Activated CD8-positive, alpha-beta T cell treated with anti-CD3 and anti-CD28 coated beads for 36 hours (primary cell): ENCODE results near the gene DMBT1. TPM values are rescaled to one million over a fixed set of nuclear protein-coding genes. Genes with fewer than 3 reads are reported as not detected.

Experiments
- ATAC-seq: fragments of 200-7000 bp; cut with Tn5 transposase; one replicate; pipeline ENCODE4 v1.10.0; 2021; ENCODE audit warnings: mild to moderate bottlenecking, moderate library complexity
- CTCF ChIA-PET: fragments of 350-600 bp; sonication (Branson Sonifier 250); formaldehyde crosslinking; loops from one replicate; lab custom pipeline; 2021; ENCODE audit warnings: antibody characterized with exemption; lab: Charles Lee
- POLR2A ChIA-PET: fragments of 350-600 bp; sonication (Branson Sonifier 250); formaldehyde crosslinking; loops from one replicate; lab custom pipeline; 2021; ENCODE audit warnings: antibody characterized with exemption; lab: Charles Lee
- DNase-seq: peaks from one replicate; pipeline ENCODE4 v3.0.0-alpha.2; 2020
- H3K27ac Mint-ChIP-seq: one replicate; pipeline ENCODE4 v1.8.0; 2021; ENCODE audit warnings: mild to moderate bottlenecking, mixed read lengths
- H3K27me3 Mint-ChIP-seq: one replicate; pipeline ENCODE4 v1.8.0; 2021; ENCODE audit warnings: mixed read lengths
- H3K36me3 Mint-ChIP-seq: one replicate; pipeline ENCODE4 v1.8.0; 2021; ENCODE audit warnings: low read depth, mixed read lengths
- H3K4me1 Mint-ChIP-seq: one replicate; pipeline ENCODE4 v1.8.0; 2021; ENCODE audit warnings: low read depth, mixed read lengths
- H3K4me3 Mint-ChIP-seq: one replicate; pipeline ENCODE4 v1.8.0; 2021; ENCODE audit warnings: mild to moderate bottlenecking, moderate library complexity, mixed read lengths
- H3K9me3 Mint-ChIP-seq: one replicate; pipeline ENCODE4 v1.8.0; 2021; ENCODE audit warnings: mixed read lengths
- CTCF ChIP-seq: fragments of 200-600 bp; IDR thresholded peaks from one replicate; pipeline ENCODE4 v1.8.0; 2022; ENCODE audit warnings: antibody characterized with exemption, mild to moderate bottlenecking
- intact Hi-C: fragments of 100-400 bp; cut with micrococcal nuclease; formaldehyde crosslinking; loops from one replicate; pipeline ENCODE4 v1.10.0; 2022
- total RNA-seq, 2 experiments: library from RNA; stranded (reverse); gene quantifications; one replicate each; pipeline ENCODE4 v1.2.3, GENCODE V29; 2021

Gene DMBT1
- total RNA-seq, 2 experiments from 2014 or later: not detected

GRCh38 chr10:122543676-122544445, 16.7 kb upstream of the DMBT1 start:
- no peak for TF ChIP-seq CTCF
- DNase-seq (no peak), ATAC-seq (no peak)
- no peaks in the 10 kb centered on the region for H3K27me3 Mint-ChIP-seq
- no peak overlapping the region for H3K27ac Mint-ChIP-seq
- no peak overlapping the region for H3K4me3 Mint-ChIP-seq
- intact Hi-C loops: no loop called here
- no peaks in the 10 kb centered on the region for H3K36me3 Mint-ChIP-seq
- no peaks in the 10 kb centered on the region for H3K9me3 Mint-ChIP-seq
- ChIA-PET POLR2A (no interaction called here), CTCF (interaction anchor here (2.8 kb wide), 1 partner anchor 22 kb away, joined by 10 read pairs; no protein-coding TSS in a partner anchor)
- H3K4me1 Mint-ChIP-seq: peaks cover 15% of the 10 kb centered on the region

- Mint-ChIP-seq H3K27ac (no peak overlapping the region), H3K27me3 (no peaks in the 10 kb centered on the region), H3K4me1 (peaks cover 15% of the 10 kb centered on the region), H3K36me3 (no peaks in the 10 kb centered on the region), H3K9me3 (no peaks in the 10 kb centered on the region), H3K4me3 (no peak overlapping the region)
- DNase-seq (no peak), ATAC-seq (no peak)
- CTCF ChIA-PET: interaction anchor here (2.8 kb wide), 1 partner anchor 21 kb away, joined by 10 read pairs; no protein-coding TSS in a partner anchor
- TF ChIP-seq CTCF: no peak
- intact Hi-C loops: no loop called here
- POLR2A ChIA-PET: no interaction called here
These were observed 16.1 kb upstream of the DMBT1 start for GRCh38 chr10:122544493-122544892.

GRCh38 chr10:122546242-122546641, 14.3 kb upstream of the DMBT1 start:
- no peaks in the 10 kb centered on the region for H3K9me3 Mint-ChIP-seq
- ChIA-PET POLR2A (no interaction called here), CTCF (no interaction called here)
- ATAC-seq (no peak), DNase-seq (no peak)
- intact Hi-C loops: no loop called here
- no peak overlapping the region for H3K4me3 Mint-ChIP-seq
- no peaks in the 10 kb centered on the region for H3K36me3 Mint-ChIP-seq
- no peak for TF ChIP-seq CTCF
- H3K4me1 Mint-ChIP-seq: peaks cover 18% of the 10 kb centered on the region
- no peak overlapping the region for H3K27ac Mint-ChIP-seq
- H3K27me3 Mint-ChIP-seq: no peaks in the 10 kb centered on the region

- Mint-ChIP-seq H3K27me3 (no peaks in the 10 kb centered on the region), H3K4me3 (no peak overlapping the region), H3K27ac (no peak overlapping the region), H3K4me1 (peaks cover 13% of the 10 kb centered on the region), H3K9me3 (no peaks in the 10 kb centered on the region), H3K36me3 (no peaks in the 10 kb centered on the region)
- intact Hi-C loops: no loop called here
- TF ChIP-seq CTCF: no peak
- DNase-seq: no peak
- POLR2A ChIA-PET: no interaction called here
- ATAC-seq: no peak
- CTCF ChIA-PET: interaction anchor here (0.9 to 1.6 kb wide), 2 partner anchors 10 to 17 kb away, joined by 5 to 6 read pairs; no protein-coding TSS in a partner anchor
These were observed 12.0 kb upstream of the DMBT1 start for GRCh38 chr10:122548407-122549085.

- H3K9me3 Mint-ChIP-seq: no peaks in the 10 kb centered on the region
- CTCF ChIA-PET: interaction anchor here (2.2 kb wide), 1 partner anchor 16 kb away, joined by 16 read pairs; no protein-coding TSS in a partner anchor
- TF ChIP-seq CTCF: no peak
- peaks cover 13% of the 10 kb centered on the region for H3K4me1 Mint-ChIP-seq
- intact Hi-C loops: no loop called here
- H3K27me3 Mint-ChIP-seq: no peaks in the 10 kb centered on the region
- no peaks in the 10 kb centered on the region for H3K36me3 Mint-ChIP-seq
- POLR2A ChIA-PET: interaction anchor here (0.5 kb wide), 1 partner anchor 9 kb away, joined by 3 read pairs; no protein-coding TSS in a partner anchor
- DNase-seq (no peak), ATAC-seq (no peak)
- H3K4me3 Mint-ChIP-seq: no peak overlapping the region
- no peak overlapping the region for H3K27ac Mint-ChIP-seq
These were observed 10.9 kb upstream of the DMBT1 start for GRCh38 chr10:122549636-122550035.
